Liver (tissue), 3 donors: ENCODE results near the gene HYAL1.
A peak's percentile ranks its signal among the peaks of the same experiment; 100 is the strongest.

Experiments used
- FOXA1 ChIP-seq: IDR thresholded peaks from 2 replicates; pipeline ENCODE4 v1.6.1; 2016; ENCODE audit warnings: antibody characterized with exemption
- GABPA ChIP-seq, 2 donors: IDR thresholded peaks in 1 of 2; conservative IDR thresholded peaks in 1 of 2; 2 replicates each; pipeline ENCODE4 v1.6.1; 2016; ENCODE audit warnings: antibody characterized with exemption in 2 of 2, mild to moderate bottlenecking in 1 of 2, moderate library complexity in 1 of 2
- JUND ChIP-seq, 2 donors: IDR thresholded peaks; 2 replicates each; pipeline ENCODE4 v1.6.1; 2016; ENCODE audit warnings: antibody characterized with exemption in 2 of 2
- MAX ChIP-seq: IDR thresholded peaks from 2 replicates; pipeline ENCODE4 v1.6.1; 2016; ENCODE audit warnings: antibody characterized with exemption
- NR2F2 ChIP-seq: IDR thresholded peaks from 2 replicates; pipeline ENCODE4 v1.6.1; 2016; ENCODE audit warnings: antibody characterized with exemption
- RAD21 ChIP-seq, 2 donors: IDR thresholded peaks; 2 replicates each; pipeline ENCODE4 v1.6.1; 2016; ENCODE audit warnings: antibody characterized with exemption in 2 of 2, mild to moderate bottlenecking in 2 of 2
- REST ChIP-seq: IDR thresholded peaks from 2 replicates; pipeline ENCODE4 v1.6.1; 2016; ENCODE audit warnings: antibody characterized with exemption, mild to moderate bottlenecking
- SP1 ChIP-seq: IDR thresholded peaks from 2 replicates; pipeline ENCODE4 v1.6.1; 2018; ENCODE audit warnings: antibody characterized with exemption, mild to moderate bottlenecking
- TAF1 ChIP-seq: conservative IDR thresholded peaks from 2 replicates; pipeline ENCODE4 v1.6.1; 2016; ENCODE audit warnings: antibody characterized with exemption, mild to moderate bottlenecking
- YY1 ChIP-seq: IDR thresholded peaks from 2 replicates; pipeline ENCODE4 v1.6.1; 2016; ENCODE audit warnings: antibody characterized with exemption, mild to moderate bottlenecking
- ZBTB33 ChIP-seq: IDR thresholded peaks from 2 replicates; pipeline ENCODE4 v1.6.1; 2016; ENCODE audit warnings: antibody characterized with exemption
- TF ChIP-seq, protein P1 (sequence below): fragments of 150-350 bp; IDR thresholded peaks from 2 replicates; pipeline ENCODE4 v1.5.1; 2017; ENCODE audit warnings: improper control_type of control experiment, low read depth, low read length; ENCODE audit not compliant: missing input control
- TF ChIP-seq, protein P2 (sequence below): IDR thresholded peaks from 2 replicates; pipeline ENCODE4 v1.6.1; 2016; ENCODE audit warnings: antibody characterized with exemption
- donor health status: healthy.
- donor health status: healthy.

- TF ChIP-seq, protein P1, sequence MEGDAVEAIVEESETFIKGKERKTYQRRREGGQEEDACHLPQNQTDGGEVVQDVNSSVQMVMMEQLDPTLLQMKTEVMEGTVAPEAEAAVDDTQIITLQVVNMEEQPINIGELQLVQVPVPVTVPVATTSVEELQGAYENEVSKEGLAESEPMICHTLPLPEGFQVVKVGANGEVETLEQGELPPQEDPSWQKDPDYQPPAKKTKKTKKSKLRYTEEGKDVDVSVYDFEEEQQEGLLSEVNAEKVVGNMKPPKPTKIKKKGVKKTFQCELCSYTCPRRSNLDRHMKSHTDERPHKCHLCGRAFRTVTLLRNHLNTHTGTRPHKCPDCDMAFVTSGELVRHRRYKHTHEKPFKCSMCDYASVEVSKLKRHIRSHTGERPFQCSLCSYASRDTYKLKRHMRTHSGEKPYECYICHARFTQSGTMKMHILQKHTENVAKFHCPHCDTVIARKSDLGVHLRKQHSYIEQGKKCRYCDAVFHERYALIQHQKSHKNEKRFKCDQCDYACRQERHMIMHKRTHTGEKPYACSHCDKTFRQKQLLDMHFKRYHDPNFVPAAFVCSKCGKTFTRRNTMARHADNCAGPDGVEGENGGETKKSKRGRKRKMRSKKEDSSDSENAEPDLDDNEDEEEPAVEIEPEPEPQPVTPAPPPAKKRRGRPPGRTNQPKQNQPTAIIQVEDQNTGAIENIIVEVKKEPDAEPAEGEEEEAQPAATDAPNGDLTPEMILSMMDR = no peak
- TF ChIP-seq SP1 = no peak
- no peak for TF ChIP-seq RAD21 (IDR thresholded peaks at IDR 0.05)
- TF ChIP-seq, protein P2, sequence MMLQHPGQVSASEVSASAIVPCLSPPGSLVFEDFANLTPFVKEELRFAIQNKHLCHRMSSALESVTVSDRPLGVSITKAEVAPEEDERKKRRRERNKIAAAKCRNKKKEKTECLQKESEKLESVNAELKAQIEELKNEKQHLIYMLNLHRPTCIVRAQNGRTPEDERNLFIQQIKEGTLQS = no peak
- no peak for TF ChIP-seq TAF1
- TF ChIP-seq YY1 = no peak
- TF ChIP-seq GABPA (IDR thresholded peaks at IDR 0.05 in 1 of 2, conservative IDR thresholded peaks at IDR 0.05 in 1 of 2) = no peak
- peak; percentile 2 for TF ChIP-seq MAX
- no peak for TF ChIP-seq ZBTB33
- TF ChIP-seq NR2F2 = no peak
- TF ChIP-seq REST = no peak
- TF ChIP-seq FOXA1 = no peak
- TF ChIP-seq JUND (IDR thresholded peaks at IDR 0.05) = no peak
These were observed 2.6 kb downstream of the HYAL1 start for GRCh38 chr3:50300681-50301254.
